IMR-90 (cell line): ENCODE results near the gene KRTAP10-11. TPM values are rescaled to one million over a fixed set of nuclear protein-coding genes. Genes with fewer than 3 reads are reported as not detected.

ENCODE experiments used
- ATAC-seq: fragments of 200-7000 bp; cut with Tn5 transposase; 2 replicates; pipeline ENCODE4 v1.9.1; 2020; ENCODE audit warnings: low read depth, mild to moderate bottlenecking, moderate library complexity
- BruUV-seq: library from RNA; stranded (reverse); fragments of 400-500 nt; replicated peaks from 2 replicates; lab custom pipeline; 2021; lab: Mats Ljungman, UMichigan
- CTCF ChIA-PET: fragments of 300-600 bp; formaldehyde crosslinking; extraction: SDS; loops from one replicate; lab custom pipeline; 2021; ENCODE audit warnings: antibody characterized with exemption; lab: Yijun Ruan, JAX
- POLR2A ChIA-PET: fragments of 300-600 bp; sonication (Branson Sonifier 250); formaldehyde crosslinking; loops from one replicate; lab custom pipeline; 2022; ENCODE audit warnings: antibody characterized with exemption; ENCODE audit not compliant: unreplicated experiment; lab: Charles Lee
- DNase-seq: peaks from one replicate; pipeline ENCODE4 v3.0.0; 2013
- H2AFZ ChIP-seq: replicated peaks from 2 replicates; pipeline ENCODE3; 2013; ENCODE audit warnings: low read length, mild to moderate bottlenecking; ENCODE audit not compliant: poor library complexity
- H2AK5ac ChIP-seq: 2 replicates; pipeline ENCODE4 v1.6.1; 2013; ENCODE audit warnings: low read depth, low read length, inconsistent platforms
- H2AK9ac ChIP-seq: replicated peaks from 2 replicates; pipeline ENCODE3; 2013; ENCODE audit warnings: mild to moderate bottlenecking, low read depth, low read length, moderate library complexity; ENCODE audit not compliant: poor library complexity
- H2BK120ac ChIP-seq: 2 replicates; pipeline ENCODE4 v1.6.1; 2013; ENCODE audit warnings: low read depth, low read length, inconsistent platforms
- H2BK15ac ChIP-seq: 3 replicates; pipeline ENCODE4 v1.6.1; 2013; ENCODE audit warnings: low read depth, low read length, inconsistent platforms
- H2BK20ac ChIP-seq: 2 replicates; pipeline ENCODE4 v1.6.1; 2013; ENCODE audit warnings: low read depth, mild to moderate bottlenecking, inconsistent platforms, low read length, moderate library complexity
- H2BK5ac ChIP-seq: 2 replicates; pipeline ENCODE4 v1.6.1; 2013; ENCODE audit warnings: mild to moderate bottlenecking, low read depth, low read length, inconsistent platforms; ENCODE audit not compliant: poor library complexity, severe bottlenecking
- H3K14ac ChIP-seq: replicated peaks from 2 replicates; pipeline ENCODE4 v1.6.1; 2013; ENCODE audit warnings: low read depth, low read length, inconsistent platforms
- H3K18ac ChIP-seq: 2 replicates; pipeline ENCODE4 v1.6.1; 2013; ENCODE audit warnings: low read depth, low read length, control low read depth
- H3K23ac ChIP-seq: 2 replicates; pipeline ENCODE4 v1.6.1; 2013; ENCODE audit warnings: low read depth, low read length, inconsistent platforms
- H3K27ac ChIP-seq: 2 replicates; pipeline ENCODE4 v1.5.1; 2013; ENCODE audit warnings: mild to moderate bottlenecking, control low read depth, low read length; ENCODE audit not compliant: insufficient read depth
- H3K27me3 ChIP-seq: 2 replicates; pipeline ENCODE4 v1.6.1; 2013; ENCODE audit warnings: low read length; ENCODE audit not compliant: control insufficient read depth, insufficient read depth
- H3K36me3 ChIP-seq: 2 replicates; pipeline ENCODE4 v1.6.1; 2013; ENCODE audit warnings: low read length, mixed read lengths; ENCODE audit not compliant: control insufficient read depth, insufficient read depth
- H3K4ac ChIP-seq: 2 replicates; pipeline ENCODE4 v1.6.1; 2013; ENCODE audit warnings: low read depth, low read length, inconsistent platforms
- H3K4me1 ChIP-seq: 2 replicates; pipeline ENCODE4 v1.6.1; 2013; ENCODE audit warnings: low read length, mixed read lengths; ENCODE audit not compliant: control insufficient read depth, insufficient read depth
- H3K4me2 ChIP-seq: 2 replicates; pipeline ENCODE4 v1.6.1; 2013; ENCODE audit warnings: low read depth, mild to moderate bottlenecking, control low read depth, low read length, moderate library complexity
- H3K4me3 ChIP-seq: 2 replicates; pipeline ENCODE4 v1.5.1; 2013; ENCODE audit warnings: low read depth, mild to moderate bottlenecking, control low read depth, low read length, moderate library complexity; ENCODE audit not compliant: insufficient read depth
- H3K56ac ChIP-seq: 2 replicates; pipeline ENCODE4 v1.6.1; 2013; ENCODE audit warnings: low read length, inconsistent platforms; ENCODE audit not compliant: insufficient read depth; ENCODE audit errors: extremely low read depth
- H3K79me1 ChIP-seq, 2 experiments: 2 replicates each; pipeline ENCODE4 v1.6.1; 2013; ENCODE audit warnings: low read length in 2 of 2, inconsistent platforms in 1 of 2, low read depth in 1 of 2
- H3K9ac ChIP-seq: 2 replicates; pipeline ENCODE4 v1.6.1; 2013; ENCODE audit warnings: low read depth, low read length, control low read depth
- H3K9me1 ChIP-seq: 2 replicates; pipeline ENCODE4 v1.6.1; 2013; ENCODE audit warnings: low read length, inconsistent platforms; ENCODE audit not compliant: insufficient read depth
- H3K9me3 ChIP-seq: 2 replicates; pipeline ENCODE4 v1.6.1; 2013; ENCODE audit warnings: low read length; ENCODE audit not compliant: control insufficient read depth, insufficient read depth
- H4K20me1 ChIP-seq: 2 replicates; pipeline ENCODE4 v1.6.1; 2013; ENCODE audit warnings: low read length, inconsistent platforms; ENCODE audit not compliant: insufficient read depth
- H4K5ac ChIP-seq: 2 replicates; pipeline ENCODE4 v1.6.1; 2013; ENCODE audit warnings: mild to moderate bottlenecking, low read depth, low read length, control low read depth
- H4K8ac ChIP-seq, 2 experiments: 2 replicates each; pipeline ENCODE4 v1.6.1; 2013; ENCODE audit warnings: low read depth in 2 of 2, low read length in 2 of 2, control low read depth in 1 of 2, inconsistent platforms in 1 of 2
- H4K91ac ChIP-seq: 2 replicates; pipeline ENCODE4 v1.6.1; 2013; ENCODE audit warnings: low read depth, low read length, inconsistent platforms; ENCODE audit not compliant: insufficient read depth
- BHLHE40 ChIP-seq: fragments of 150-350 bp; IDR thresholded peaks from 2 replicates; pipeline ENCODE4 v1.6.1; 2016; ENCODE audit warnings: mild to moderate bottlenecking, low read depth, low read length
- CEBPB ChIP-seq: IDR thresholded peaks from 2 replicates; pipeline ENCODE4 v1.6.1; 2012; ENCODE audit warnings: low read depth, low read length, improper control_type of control experiment
- CHD1 ChIP-seq: IDR thresholded peaks from 2 replicates; pipeline ENCODE4 v1.6.1; 2012; ENCODE audit warnings: low read depth, low read length, improper control_type of control experiment
- FOS ChIP-seq: fragments of 150-350 bp; IDR thresholded peaks from 2 replicates; pipeline ENCODE4 v1.6.1; 2016; ENCODE audit warnings: low read depth, low read length
- MAFK ChIP-seq: IDR thresholded peaks from 2 replicates; pipeline ENCODE4 v1.6.1; 2012; ENCODE audit warnings: low read depth, low read length, improper control_type of control experiment
- MAZ ChIP-seq: IDR thresholded peaks from 2 replicates; pipeline ENCODE4 v1.6.1; 2012; ENCODE audit warnings: low read depth, mild to moderate bottlenecking, low read length, improper control_type of control experiment, moderate library complexity, borderline replicate concordance
- NFE2L2 ChIP-seq: fragments of 150-350 bp; IDR thresholded peaks from 2 replicates; pipeline ENCODE4 v1.6.1; 2016; ENCODE audit warnings: low read depth, mild to moderate bottlenecking, low read length
- POLR2A ChIP-seq: IDR thresholded peaks from 2 replicates; pipeline ENCODE4 v1.6.1; 2012; ENCODE audit warnings: mild to moderate bottlenecking, low read depth, low read length
- RCOR1 ChIP-seq: IDR thresholded peaks from 2 replicates; pipeline ENCODE4 v1.6.1; 2012; ENCODE audit warnings: mild to moderate bottlenecking, low read length, improper control_type of control experiment; ENCODE audit not compliant: insufficient replicate concordance
- RFX5 ChIP-seq: IDR thresholded peaks from 2 replicates; pipeline ENCODE4 v1.8.0; 2012; ENCODE audit warnings: low read depth, mild to moderate bottlenecking, low read length, moderate library complexity
- SMC3 ChIP-seq: fragments of 150-350 bp; IDR thresholded peaks from 2 replicates; pipeline ENCODE4 v1.6.1; 2016; ENCODE audit warnings: low read depth, mild to moderate bottlenecking, antibody characterized with exemption, low read length, moderate library complexity
- WGBS, 2 experiments: methylation state at CpG; one replicate each; pipeline versions ENCODE4 v1.1.5 to v1.1.7; 2013; ENCODE audit warnings: missing lambda C conversion rate in 2 of 2; ENCODE audit not compliant: insufficient read length in 1 of 2; ENCODE audit errors: extremely low coverage in 2 of 2; 5-methylcytosine and 5-hydroxymethylcytosine counted together
- dilution Hi-C: fragments of 300-500 bp; cut with HindIII; formaldehyde crosslinking; loops from one replicate; pipeline ENCODE4 v1.14.3; 2018; ENCODE audit warnings: low sequenced_read_pairs; ENCODE audit not compliant: unreplicated experiment
- in situ Hi-C: fragments of 300-500 bp; cut with MboI; formaldehyde crosslinking; loops from 3 replicates; pipeline ENCODE4 v1.14.3; 2019; ENCODE audit warnings: low sequenced_read_pairs, inconsistent platforms, mixed read lengths
- intact Hi-C: fragments of 100-400 bp; cut with micrococcal nuclease; formaldehyde crosslinking; loops from 2 replicates; pipeline ENCODE4 v1.10.0; 2022
- polyA plus RNA-seq, 3 experiments: library from polyadenylated mRNA; depleted of rRNA; stranded (reverse); fragments of >200 nt; gene quantifications; 2 replicates each; pipeline ENCODE4 v1.2.3, GENCODE V29; 2012; ENCODE audit warnings: low replicate concordance in 1 of 3
- total RNA-seq: library from RNA; depleted of rRNA; stranded (reverse); fragments of >200 nt; gene quantifications from 2 replicates; pipeline ENCODE4 v1.2.3, GENCODE V29; 2012
- TF ChIP-seq, protein P1 (sequence below): conservative IDR thresholded peaks from 2 replicates; pipeline ENCODE4 v1.5.1; 2012; ENCODE audit warnings: mild to moderate bottlenecking, low read depth, low read length, improper control_type of control experiment
- TF ChIP-seq, protein P2 (sequence below): fragments of 150-350 bp; IDR thresholded peaks from 2 replicates; pipeline ENCODE4 v1.6.1; 2016; ENCODE audit warnings: low read depth, mild to moderate bottlenecking, low read length, moderate library complexity, borderline replicate concordance

Gene KRTAP10-11
- total and polyA plus RNA-seq, 2 of the 4 experiments (the other 2 are of a cell fraction), result not detected

DNA sequence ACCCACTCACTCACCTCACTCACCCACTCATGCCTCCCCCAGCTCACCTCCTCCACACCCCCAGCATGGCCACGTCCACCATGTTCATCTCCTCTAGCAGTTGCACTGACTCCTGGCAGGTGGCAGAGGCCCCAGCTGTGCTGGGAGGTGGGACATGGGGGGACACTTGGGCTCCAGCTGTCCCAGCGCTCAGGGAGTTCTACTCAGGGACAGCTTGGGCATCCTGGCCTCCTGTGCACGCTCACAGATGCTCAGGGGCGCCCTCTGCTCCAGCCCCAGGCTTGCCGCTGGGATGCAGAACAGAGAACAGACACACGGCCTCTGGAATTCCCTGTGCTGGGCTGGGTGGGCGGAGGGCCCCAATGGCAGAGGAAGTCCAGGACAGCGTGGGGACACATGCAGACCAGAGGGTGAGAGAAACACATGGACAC, 29.1 kb upstream of the KRTAP10-11 start:
- Histone ChIP-seq H2BK5ac (no peak overlapping the region), H4K5ac (no peak overlapping the region), H3K23ac (no peak overlapping the region), H3K79me1 (no peaks in the 10 kb centered on the region), H2BK15ac (no peak overlapping the region), H3K9me1 (no peaks in the 10 kb centered on the region), H3K4ac (no peak overlapping the region), H3K9ac (no peak overlapping the region), H3K4me3 (no peak overlapping the region), H3K14ac (no peak overlapping the region), H3K4me1 (no peaks in the 10 kb centered on the region), H3K18ac (no peak overlapping the region), H3K27me3 (peaks cover 3% of the 10 kb centered on the region; the same call in 1 of the 2 replicates), H2AFZ (no peak overlapping the region), H3K56ac (no peak overlapping the region), H2AK9ac (no peak overlapping the region), H2AK5ac (no peak overlapping the region), H3K27ac (no peak overlapping the region), H2BK20ac (no peak overlapping the region), H2BK120ac (no peak overlapping the region), H3K9me3 (peaks cover 8% of the 10 kb centered on the region; the same call in 1 of the 2 replicates), H3K36me3 (no peaks in the 10 kb centered on the region), H4K91ac (no peak overlapping the region), H4K20me1 (no peaks in the 10 kb centered on the region), H3K4me2 (no peak overlapping the region), H4K8ac (no peak overlapping the region)
- ATAC-seq (no peak), DNase-seq (no peak)
- 46% methylated on average over 3 of the region's 8 CpGs; no CpG with 5 or more reads in 1 of the 2 experiments for WGBS, 2 experiments
- dilution Hi-C loops, result no loop called here
- in situ Hi-C loops, result no loop called here
- TF ChIP-seq NFE2L2 (no peak), FOS (no peak), MAZ (no peak), POLR2A (no peak), BHLHE40 (no peak), CHD1 (no peak), RCOR1 (no peak), CEBPB (no peak), SMC3 (no peak), MAFK (no peak), RFX5 (no peak)
- TF ChIP-seq, protein P1, sequence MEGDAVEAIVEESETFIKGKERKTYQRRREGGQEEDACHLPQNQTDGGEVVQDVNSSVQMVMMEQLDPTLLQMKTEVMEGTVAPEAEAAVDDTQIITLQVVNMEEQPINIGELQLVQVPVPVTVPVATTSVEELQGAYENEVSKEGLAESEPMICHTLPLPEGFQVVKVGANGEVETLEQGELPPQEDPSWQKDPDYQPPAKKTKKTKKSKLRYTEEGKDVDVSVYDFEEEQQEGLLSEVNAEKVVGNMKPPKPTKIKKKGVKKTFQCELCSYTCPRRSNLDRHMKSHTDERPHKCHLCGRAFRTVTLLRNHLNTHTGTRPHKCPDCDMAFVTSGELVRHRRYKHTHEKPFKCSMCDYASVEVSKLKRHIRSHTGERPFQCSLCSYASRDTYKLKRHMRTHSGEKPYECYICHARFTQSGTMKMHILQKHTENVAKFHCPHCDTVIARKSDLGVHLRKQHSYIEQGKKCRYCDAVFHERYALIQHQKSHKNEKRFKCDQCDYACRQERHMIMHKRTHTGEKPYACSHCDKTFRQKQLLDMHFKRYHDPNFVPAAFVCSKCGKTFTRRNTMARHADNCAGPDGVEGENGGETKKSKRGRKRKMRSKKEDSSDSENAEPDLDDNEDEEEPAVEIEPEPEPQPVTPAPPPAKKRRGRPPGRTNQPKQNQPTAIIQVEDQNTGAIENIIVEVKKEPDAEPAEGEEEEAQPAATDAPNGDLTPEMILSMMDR, result no peak
- TF ChIP-seq, protein P2, sequence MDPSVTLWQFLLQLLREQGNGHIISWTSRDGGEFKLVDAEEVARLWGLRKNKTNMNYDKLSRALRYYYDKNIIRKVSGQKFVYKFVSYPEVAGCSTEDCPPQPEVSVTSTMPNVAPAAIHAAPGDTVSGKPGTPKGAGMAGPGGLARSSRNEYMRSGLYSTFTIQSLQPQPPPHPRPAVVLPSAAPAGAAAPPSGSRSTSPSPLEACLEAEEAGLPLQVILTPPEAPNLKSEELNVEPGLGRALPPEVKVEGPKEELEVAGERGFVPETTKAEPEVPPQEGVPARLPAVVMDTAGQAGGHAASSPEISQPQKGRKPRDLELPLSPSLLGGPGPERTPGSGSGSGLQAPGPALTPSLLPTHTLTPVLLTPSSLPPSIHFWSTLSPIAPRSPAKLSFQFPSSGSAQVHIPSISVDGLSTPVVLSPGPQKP, result no peak
- ChIA-PET POLR2A (no interaction called here), CTCF (no interaction called here)
- no TSS peak for BruUV-seq
- intact Hi-C loops, result no loop called here
